Neural progenitor cell (in vitro differentiated cells): ENCODE data around the gene CSTF3. TPM values are rescaled to one million over a fixed set of nuclear protein-coding genes. Genes with fewer than 3 reads are reported as not detected.

Source experiments
- DNase-seq: peaks from one replicate; pipeline ENCODE4 v3.0.0-alpha.2; 2016; ENCODE audit warnings: low spot score
- H2AFZ ChIP-seq: fragments of 200-600 bp; sonication (generic); replicated peaks from 2 replicates; pipeline ENCODE4 v1.6.1; 2016; ENCODE audit warnings: antibody characterized with exemption
- H3F3A ChIP-seq: fragments of 200-600 bp; sonication (generic); 2 replicates; pipeline ENCODE4 v1.6.1; 2016; ENCODE audit warnings: antibody characterized with exemption, low read depth
- H3K27ac ChIP-seq: fragments of 200-600 bp; sonication (generic); 2 replicates; pipeline ENCODE4 v1.5.1; 2016; ENCODE audit warnings: mild to moderate bottlenecking
- H3K27me3 ChIP-seq: fragments of 200-600 bp; sonication (generic); 2 replicates; pipeline ENCODE4 v1.6.1; 2016; ENCODE audit warnings: mild to moderate bottlenecking, moderate library complexity
- H3K36me3 ChIP-seq: fragments of 200-600 bp; sonication (generic); 2 replicates; pipeline ENCODE4 v1.5.1; 2016
- H3K4me1 ChIP-seq: fragments of 200-600 bp; sonication (generic); 2 replicates; pipeline ENCODE4 v1.6.1; 2016; ENCODE audit warnings: mixed run types
- H3K4me2 ChIP-seq: fragments of 200-600 bp; sonication (generic); 2 replicates; pipeline ENCODE4 v1.6.1; 2016
- H3K4me3 ChIP-seq: fragments of 200-600 bp; sonication (generic); 2 replicates; pipeline ENCODE4 v1.5.1; 2016
- H3K79me2 ChIP-seq: fragments of 200-600 bp; sonication (generic); 2 replicates; pipeline ENCODE4 v1.6.1; 2016; ENCODE audit warnings: low read depth
- H3K9ac ChIP-seq: fragments of 200-600 bp; sonication (generic); 2 replicates; pipeline ENCODE4 v1.6.1; 2016
- H3K9me3 ChIP-seq: fragments of 200-600 bp; sonication (generic); 2 replicates; pipeline ENCODE4 v1.5.1; 2016; ENCODE audit warnings: low read depth
- H4K20me1 ChIP-seq: fragments of 200-600 bp; sonication (generic); 2 replicates; pipeline ENCODE4 v1.6.1; 2016; ENCODE audit warnings: low read depth
- H3K27ac Mint-ChIP-seq: 3 replicates; pipeline ENCODE4 v1.8.0; 2021; ENCODE audit warnings: mixed read lengths
- H3K27me3 Mint-ChIP-seq: 2 replicates; pipeline ENCODE4 v1.8.0; 2022; ENCODE audit warnings: low read depth, mild to moderate bottlenecking, inconsistent platforms, moderate library complexity, mixed read lengths; ENCODE audit not compliant: insufficient read depth
- H3K36me3 Mint-ChIP-seq: 3 replicates; pipeline ENCODE4 v1.8.0; 2021; ENCODE audit warnings: mixed read lengths
- H3K4me1 Mint-ChIP-seq: 3 replicates; pipeline ENCODE4 v1.8.0; 2021; ENCODE audit warnings: mixed read lengths
- H3K4me3 Mint-ChIP-seq: 3 replicates; pipeline ENCODE4 v1.8.0; 2021; ENCODE audit warnings: mild to moderate bottlenecking, moderate library complexity, mixed read lengths
- H3K9me3 Mint-ChIP-seq: 3 replicates; pipeline ENCODE4 v1.8.0; 2020; ENCODE audit warnings: mixed read lengths
- EZH2 ChIP-seq: fragments of 200-600 bp; sonication (generic); IDR thresholded peaks from 2 replicates; pipeline ENCODE4 v1.6.1; 2017; ENCODE audit warnings: antibody characterized with exemption, mild to moderate bottlenecking, moderate library complexity
- EZH2phosphoT487 ChIP-seq: fragments of 200-600 bp; sonication (generic); IDR thresholded peaks from 2 replicates; pipeline ENCODE4 v1.6.1; 2017; ENCODE audit warnings: antibody characterized with exemption
- total RNA-seq: library from RNA; depleted of rRNA; stranded (reverse); fragments of >200 nt; gene quantifications from 2 replicates; pipeline ENCODE4 v1.2.3, GENCODE V29; 2015; ENCODE audit warnings: low replicate concordance
- TF ChIP-seq, protein P1 (sequence below): fragments of 200-600 bp; sonication (generic); IDR thresholded peaks from 2 replicates; pipeline ENCODE4 v1.5.1; 2017; ENCODE audit warnings: antibody characterized with exemption, mild to moderate bottlenecking

Gene CSTF3
- total RNA-seq, 1 donor from 2014 or later, result 76.6 TPM

DNA sequence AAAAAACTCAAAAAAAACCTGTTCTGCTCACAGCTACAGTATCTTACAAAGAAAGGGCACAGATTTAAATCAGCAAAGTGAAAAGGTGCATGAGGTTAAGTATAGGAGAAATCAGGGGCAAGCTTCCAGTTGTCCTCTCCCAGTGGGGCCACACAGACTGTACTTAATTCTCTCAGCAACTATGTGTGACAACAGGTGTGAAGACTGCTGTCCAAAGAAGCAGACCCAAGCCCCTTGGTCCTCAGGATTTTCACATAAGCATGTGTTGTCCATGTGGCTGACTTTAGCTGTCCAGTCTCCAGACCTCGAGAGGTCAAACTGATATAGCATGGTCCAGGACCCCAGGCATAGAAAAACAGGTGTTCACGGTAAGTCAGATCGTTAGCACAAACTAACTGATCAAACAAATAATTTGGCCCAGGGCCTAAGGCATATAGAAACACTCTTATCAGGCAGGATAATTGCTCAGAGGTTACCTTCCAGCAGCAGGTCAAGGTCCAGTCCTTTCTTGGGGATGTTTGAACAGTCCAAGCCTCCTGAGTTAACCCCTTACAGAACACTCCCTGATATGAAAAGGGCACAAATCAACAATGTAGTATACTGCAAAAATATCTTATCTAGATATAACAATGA is 21.1 kb upstream of the CSTF3 start:
- H3K4me3 ChIP-seq, result no peak overlapping the region
- no peaks in the 10 kb centered on the region for H3K79me2 ChIP-seq
- H3K4me1 Mint-ChIP-seq, result no peaks in the 10 kb centered on the region
- TF ChIP-seq, protein P1, sequence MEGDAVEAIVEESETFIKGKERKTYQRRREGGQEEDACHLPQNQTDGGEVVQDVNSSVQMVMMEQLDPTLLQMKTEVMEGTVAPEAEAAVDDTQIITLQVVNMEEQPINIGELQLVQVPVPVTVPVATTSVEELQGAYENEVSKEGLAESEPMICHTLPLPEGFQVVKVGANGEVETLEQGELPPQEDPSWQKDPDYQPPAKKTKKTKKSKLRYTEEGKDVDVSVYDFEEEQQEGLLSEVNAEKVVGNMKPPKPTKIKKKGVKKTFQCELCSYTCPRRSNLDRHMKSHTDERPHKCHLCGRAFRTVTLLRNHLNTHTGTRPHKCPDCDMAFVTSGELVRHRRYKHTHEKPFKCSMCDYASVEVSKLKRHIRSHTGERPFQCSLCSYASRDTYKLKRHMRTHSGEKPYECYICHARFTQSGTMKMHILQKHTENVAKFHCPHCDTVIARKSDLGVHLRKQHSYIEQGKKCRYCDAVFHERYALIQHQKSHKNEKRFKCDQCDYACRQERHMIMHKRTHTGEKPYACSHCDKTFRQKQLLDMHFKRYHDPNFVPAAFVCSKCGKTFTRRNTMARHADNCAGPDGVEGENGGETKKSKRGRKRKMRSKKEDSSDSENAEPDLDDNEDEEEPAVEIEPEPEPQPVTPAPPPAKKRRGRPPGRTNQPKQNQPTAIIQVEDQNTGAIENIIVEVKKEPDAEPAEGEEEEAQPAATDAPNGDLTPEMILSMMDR, result no peak
- TF ChIP-seq EZH2phosphoT487 (no peak), EZH2 (no peak)
- H3K36me3 ChIP-seq, result no peaks in the 10 kb centered on the region
- H3K27ac Mint-ChIP-seq, result no peak overlapping the region
- H3K9ac ChIP-seq, result no peak overlapping the region
- peaks cover 4% of the 10 kb centered on the region for H3K4me1 ChIP-seq
- H3K27me3 Mint-ChIP-seq, result peaks cover 3% of the 10 kb centered on the region
- no peaks in the 10 kb centered on the region for H4K20me1 ChIP-seq
- no peak overlapping the region for H3K4me2 ChIP-seq
- H3F3A ChIP-seq, result peaks cover 3% of the 10 kb centered on the region
- H3K9me3 Mint-ChIP-seq, result no peaks in the 10 kb centered on the region
- no peaks in the 10 kb centered on the region for H3K36me3 Mint-ChIP-seq
- DNase-seq, result no peak
- H2AFZ ChIP-seq, result no peak overlapping the region
- no peaks in the 10 kb centered on the region for H3K9me3 ChIP-seq
- H3K27me3 ChIP-seq, result no peaks in the 10 kb centered on the region
- H3K27ac ChIP-seq, result no peak overlapping the region
- H3K4me3 Mint-ChIP-seq, result no peak overlapping the region

DNA sequence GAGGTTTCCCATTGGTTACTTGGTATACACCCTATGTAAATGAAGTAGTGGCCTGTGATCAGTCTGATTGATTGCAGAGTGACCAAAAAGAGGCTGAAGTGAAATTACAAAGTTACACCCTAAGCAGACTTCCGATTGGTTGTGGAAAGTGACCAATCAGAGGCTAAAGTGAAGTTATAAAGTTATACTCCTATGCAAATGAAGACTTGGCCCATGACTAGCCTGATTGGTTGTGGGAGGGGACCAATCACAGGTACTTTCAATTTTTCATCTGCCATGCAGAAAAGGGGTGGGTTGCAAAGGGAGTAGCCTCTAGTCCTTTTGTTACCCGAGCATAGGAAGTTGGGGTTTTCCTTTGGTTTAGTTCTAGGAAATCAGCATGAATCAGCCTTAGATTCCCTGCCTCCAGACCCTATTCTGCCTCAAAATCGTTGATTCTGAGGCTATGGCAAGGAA is 18.1 kb upstream of the CSTF3 start:
- Histone ChIP-seq H3F3A (peaks cover 3% of the 10 kb centered on the region), H3K4me1 (peaks cover 4% of the 10 kb centered on the region), H3K4me2 (no peak overlapping the region), H4K20me1 (no peaks in the 10 kb centered on the region), H3K36me3 (no peaks in the 10 kb centered on the region), H2AFZ (no peak overlapping the region), H3K27ac (no peak overlapping the region), H3K79me2 (no peaks in the 10 kb centered on the region), H3K9ac (no peak overlapping the region), H3K4me3 (no peak overlapping the region), H3K27me3 (no peaks in the 10 kb centered on the region), H3K9me3 (no peaks in the 10 kb centered on the region)
- H3K27me3 Mint-ChIP-seq, result peaks cover 3% of the 10 kb centered on the region
- H3K4me3 Mint-ChIP-seq, result no peak overlapping the region
- DNase-seq, result no peak
- H3K9me3 Mint-ChIP-seq, result no peaks in the 10 kb centered on the region
- no peak overlapping the region for H3K27ac Mint-ChIP-seq
- TF ChIP-seq EZH2 (no peak), EZH2phosphoT487 (no peak)
- TF ChIP-seq, protein P1, result no peak
- no peaks in the 10 kb centered on the region for H3K4me1 Mint-ChIP-seq
- H3K36me3 Mint-ChIP-seq, result peaks cover 2% of the 10 kb centered on the region

DNA sequence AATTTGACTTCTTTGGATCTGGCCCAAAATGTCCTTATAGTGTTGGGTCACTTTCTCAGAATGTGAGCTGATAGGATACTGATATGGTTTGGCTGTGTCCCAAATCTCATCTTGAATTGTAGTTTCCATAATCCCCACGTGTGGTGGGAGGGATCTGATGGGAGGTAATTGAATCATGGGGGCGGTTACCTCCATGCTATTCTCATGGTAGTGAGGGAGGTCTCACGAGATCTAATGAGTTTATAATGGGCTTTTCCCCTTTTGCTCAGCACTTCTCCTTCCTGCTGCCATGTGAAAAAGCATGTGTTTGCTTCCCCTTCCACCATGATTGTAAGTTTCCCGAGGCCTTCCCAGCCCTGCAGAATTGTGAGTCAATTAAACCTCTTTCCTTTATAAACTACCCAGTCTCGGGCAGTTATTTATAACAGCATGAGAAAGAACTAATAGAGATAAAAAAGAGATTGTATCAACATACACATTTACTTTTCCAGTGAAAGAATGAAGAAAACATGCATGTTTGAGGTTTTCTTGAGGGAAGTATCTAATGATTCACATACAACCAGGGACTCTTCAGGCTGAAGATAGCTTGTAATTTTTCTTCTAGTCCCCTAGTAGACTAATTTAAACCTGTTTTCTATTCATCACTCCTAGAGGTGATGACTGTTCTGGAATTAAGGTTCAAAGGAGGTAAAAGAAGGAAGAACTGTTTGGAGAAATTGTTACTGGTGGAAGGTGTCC is 17.3 kb upstream of the CSTF3 start:
- Mint-ChIP-seq H3K27me3 (peaks cover 3% of the 10 kb centered on the region), H3K9me3 (no peaks in the 10 kb centered on the region), H3K4me3 (no peak overlapping the region), H3K36me3 (peaks cover 2% of the 10 kb centered on the region), H3K27ac (no peak overlapping the region), H3K4me1 (no peaks in the 10 kb centered on the region)
- H3K27ac ChIP-seq, result no peak overlapping the region
- no peak for DNase-seq
- no peaks in the 10 kb centered on the region for H3K27me3 ChIP-seq
- H3K9ac ChIP-seq, result no peak overlapping the region
- no peaks in the 10 kb centered on the region for H3K9me3 ChIP-seq
- H3K4me1 ChIP-seq, result peaks cover 4% of the 10 kb centered on the region
- no peak overlapping the region for H2AFZ ChIP-seq
- TF ChIP-seq EZH2phosphoT487, result no peak
- TF ChIP-seq, protein P1, result no peak
- no peak for TF ChIP-seq EZH2
- no peaks in the 10 kb centered on the region for H3K36me3 ChIP-seq
- peaks cover 3% of the 10 kb centered on the region for H3F3A ChIP-seq
- no peaks in the 10 kb centered on the region for H4K20me1 ChIP-seq
- H3K79me2 ChIP-seq, result no peaks in the 10 kb centered on the region
- no peak overlapping the region for H3K4me2 ChIP-seq
- H3K4me3 ChIP-seq, result no peak overlapping the region
